ENCODE measurements around the gene MRNIP.

MRNIP gene

GRCh38 chr5:179906294-179906794 is 47.7 kb upstream of the MRNIP start:
- Histone ChIP-seq H3K9me2 (replicated peaks; ENCODE audit: insufficient read depth, low read length) (no peaks in the 10 kb centered on the region), H3K79me2 (ENCODE audit: insufficient read depth, low read length) (peaks cover 16% of the 10 kb centered on the region), H3K9ac (ENCODE audit: low read length) (peak overlapping the region; percentile 75), H3F3A (ENCODE audit: insufficient read depth) (0 out of 2 replicates have a peak, but pooled peaks cover 5% of the 10 kb centered on the region), H3K27me3 (ENCODE audit: low read length) (no peaks in the 10 kb centered on the region), H3K9me3 (ENCODE audit: insufficient read depth, low read length) (no peaks in the 10 kb centered on the region), H3K27ac (ENCODE audit: low read depth, low read length) (no peak overlapping the region), H4K20me1 (ENCODE audit: low read depth, low read length) (no peaks in the 10 kb centered on the region), H3K36me3 (ENCODE audit: low read length) (no peaks in the 10 kb centered on the region), H3K4me3 (ENCODE audit: insufficient read depth, low read length, poor library complexity, severe bottlenecking) (peak overlapping the region; percentile 88), H3K4me2 (ENCODE audit: low read depth, low read length, poor library complexity, severe bottlenecking) (peak overlapping the region; percentile 73), H2AFZ (ENCODE audit: low read depth, low read length, severe bottlenecking) (no peak overlapping the region)
- TF ChIP-seq CTCF (IDR thresholded peaks at IDR 0.05; ENCODE audit: insufficient read depth, low read length, poor library complexity, severe bottlenecking) = no peak
- TF ChIP-seq EZH2phosphoT487 (conservative IDR thresholded peaks at IDR 0.05; ENCODE audit: low read length) = no peak

GRCh38 chr5:179905161-179905560 is 46.5 kb upstream of the MRNIP start:
- Histone ChIP-seq H3K9ac (ENCODE audit: low read length) (no peak overlapping the region), H3K4me2 (ENCODE audit: low read depth, low read length, poor library complexity, severe bottlenecking) (no peak overlapping the region), H3K27ac (ENCODE audit: low read depth, low read length) (no peak overlapping the region), H2AFZ (ENCODE audit: low read depth, low read length, severe bottlenecking) (no peak overlapping the region), H4K20me1 (ENCODE audit: low read depth, low read length) (no peaks in the 10 kb centered on the region), H3K36me3 (ENCODE audit: low read length) (no peaks in the 10 kb centered on the region), H3K27me3 (ENCODE audit: low read length) (no peaks in the 10 kb centered on the region), H3K4me3 (ENCODE audit: insufficient read depth, low read length, poor library complexity, severe bottlenecking) (no peak overlapping the region), H3F3A (ENCODE audit: insufficient read depth) (0 out of 2 replicates have a peak, but pooled peaks cover 5% of the 10 kb centered on the region), H3K9me3 (ENCODE audit: insufficient read depth, low read length) (no peaks in the 10 kb centered on the region), H3K9me2 (replicated peaks; ENCODE audit: insufficient read depth, low read length) (no peaks in the 10 kb centered on the region), H3K79me2 (ENCODE audit: insufficient read depth, low read length) (peaks cover 16% of the 10 kb centered on the region)
- no peak for TF ChIP-seq CTCF (IDR thresholded peaks at IDR 0.05; ENCODE audit: insufficient read depth, low read length, poor library complexity, severe bottlenecking)
- TF ChIP-seq EZH2phosphoT487 (conservative IDR thresholded peaks at IDR 0.05; ENCODE audit: low read length) = no peak

GRCh38 chr5:179904463-179905160 is 46.0 kb upstream of the MRNIP start:
- no peaks in the 10 kb centered on the region for H3K36me3 ChIP-seq (ENCODE audit: low read length)
- H3K4me3 ChIP-seq (ENCODE audit: insufficient read depth, low read length, poor library complexity, severe bottlenecking) = no peak overlapping the region
- H3K9me3 ChIP-seq (ENCODE audit: insufficient read depth, low read length) = no peaks in the 10 kb centered on the region
- peaks cover 16% of the 10 kb centered on the region for H3K79me2 ChIP-seq (ENCODE audit: insufficient read depth, low read length)
- H2AFZ ChIP-seq (ENCODE audit: low read depth, low read length, severe bottlenecking) = no peak overlapping the region
- no peak overlapping the region for H3K9ac ChIP-seq (ENCODE audit: low read length)
- TF ChIP-seq EZH2phosphoT487 (conservative IDR thresholded peaks at IDR 0.05; ENCODE audit: low read length) (no peak), CTCF (IDR thresholded peaks at IDR 0.05; ENCODE audit: insufficient read depth, low read length, poor library complexity, severe bottlenecking) (no peak)
- H3F3A ChIP-seq (ENCODE audit: insufficient read depth) = 0 out of 2 replicates have a peak, but pooled peaks cover 5% of the 10 kb centered on the region
- H3K27me3 ChIP-seq (ENCODE audit: low read length) = no peaks in the 10 kb centered on the region
- H3K4me2 ChIP-seq (ENCODE audit: low read depth, low read length, poor library complexity, severe bottlenecking) = no peak overlapping the region
- no peak overlapping the region for H3K27ac ChIP-seq (ENCODE audit: low read depth, low read length)
- H3K9me2 ChIP-seq (replicated peaks; ENCODE audit: insufficient read depth, low read length) = no peaks in the 10 kb centered on the region
- H4K20me1 ChIP-seq (ENCODE audit: low read depth, low read length) = no peaks in the 10 kb centered on the region

Data from SU-DHL-6 (cell line).